ENCODE results near the gene ADORA1.

Gene ADORA1

DNA sequence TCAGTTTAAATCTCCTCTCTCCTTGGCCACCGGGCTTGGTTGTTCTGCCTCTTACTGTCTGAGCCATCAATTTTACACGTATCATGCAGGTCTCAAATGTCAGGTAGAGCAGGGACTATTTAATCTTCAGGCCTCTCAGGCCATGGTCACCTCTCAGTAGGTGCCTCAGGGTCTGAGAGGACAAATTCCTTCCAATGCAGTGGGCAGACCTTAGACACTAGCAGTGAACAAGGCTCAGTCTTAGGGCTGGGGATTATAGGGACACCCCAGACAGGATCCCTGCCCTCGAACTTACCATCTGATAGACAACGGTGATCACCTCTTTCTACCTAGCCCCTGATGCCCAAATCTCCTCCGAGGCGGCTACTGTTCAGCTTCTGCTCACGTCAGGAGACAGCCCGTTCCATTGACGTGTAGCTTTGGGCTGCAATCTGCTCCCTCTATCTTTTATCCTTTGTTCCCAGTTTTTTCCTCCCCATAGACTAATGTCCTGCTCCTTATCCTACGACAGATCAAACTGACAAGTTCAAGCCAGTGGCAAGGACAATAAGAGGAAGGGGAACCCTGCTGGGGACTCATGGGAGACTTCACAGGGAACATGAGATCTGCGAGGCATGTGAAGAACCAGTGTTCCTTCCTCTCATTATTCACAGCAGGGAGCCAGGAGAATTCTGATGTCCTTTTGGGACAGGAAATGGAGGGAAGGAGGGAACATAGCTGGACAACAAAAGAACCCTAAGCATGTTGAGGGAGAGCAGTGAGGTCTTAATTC, 40.3 kb upstream of the ADORA1 start:
- Histone ChIP-seq H3K9me3 (ENCODE audit: control insufficient read depth, low read length) (no peaks in the 10 kb centered on the region), H3K36me3 (ENCODE audit: control insufficient read depth, insufficient read depth, low read length) (no peaks in the 10 kb centered on the region), H3K9ac (ENCODE audit: low read length) (no peak overlapping the region), H3K27me3 (ENCODE audit: control insufficient read depth, insufficient read depth, low read length) (peaks cover 14% of the 10 kb centered on the region), H3K4me1 (ENCODE audit: control insufficient read depth, insufficient read depth, low read length) (no peaks in the 10 kb centered on the region), H3K4me3 (ENCODE audit: low read length) (no peak overlapping the region)

DNA sequence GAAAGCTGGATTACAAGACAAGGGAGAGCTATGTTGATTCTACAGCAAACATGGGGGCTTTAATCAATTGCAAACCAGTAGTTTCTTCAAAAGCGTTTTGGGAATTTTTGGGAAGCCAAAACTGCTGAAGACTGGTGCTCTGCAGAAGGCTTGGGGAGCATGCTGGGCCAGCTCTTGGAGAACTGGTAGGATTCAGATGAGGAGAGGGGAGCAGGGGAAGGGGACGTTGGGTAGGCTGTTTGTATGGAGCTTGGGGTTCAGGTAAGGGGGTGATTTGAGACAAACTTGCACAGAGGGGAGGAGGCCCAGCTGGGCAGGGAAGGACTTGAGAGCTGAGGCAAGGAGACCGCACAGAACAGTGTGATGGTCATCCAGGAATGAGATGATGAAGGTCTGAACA, 39.1 kb upstream of the ADORA1 start:
- peaks cover 6% of the 10 kb centered on the region for H3K27me3 ChIP-seq (ENCODE audit: control insufficient read depth, insufficient read depth, low read length)
- H3K4me3 ChIP-seq (ENCODE audit: low read length): no peak overlapping the region
- H3K9me3 ChIP-seq (ENCODE audit: control insufficient read depth, low read length): no peaks in the 10 kb centered on the region
- no peaks in the 10 kb centered on the region for H3K36me3 ChIP-seq (ENCODE audit: control insufficient read depth, insufficient read depth, low read length)
- no peak overlapping the region for H3K9ac ChIP-seq (ENCODE audit: low read length)
- no peaks in the 10 kb centered on the region for H3K4me1 ChIP-seq (ENCODE audit: control insufficient read depth, insufficient read depth, low read length)

DNA sequence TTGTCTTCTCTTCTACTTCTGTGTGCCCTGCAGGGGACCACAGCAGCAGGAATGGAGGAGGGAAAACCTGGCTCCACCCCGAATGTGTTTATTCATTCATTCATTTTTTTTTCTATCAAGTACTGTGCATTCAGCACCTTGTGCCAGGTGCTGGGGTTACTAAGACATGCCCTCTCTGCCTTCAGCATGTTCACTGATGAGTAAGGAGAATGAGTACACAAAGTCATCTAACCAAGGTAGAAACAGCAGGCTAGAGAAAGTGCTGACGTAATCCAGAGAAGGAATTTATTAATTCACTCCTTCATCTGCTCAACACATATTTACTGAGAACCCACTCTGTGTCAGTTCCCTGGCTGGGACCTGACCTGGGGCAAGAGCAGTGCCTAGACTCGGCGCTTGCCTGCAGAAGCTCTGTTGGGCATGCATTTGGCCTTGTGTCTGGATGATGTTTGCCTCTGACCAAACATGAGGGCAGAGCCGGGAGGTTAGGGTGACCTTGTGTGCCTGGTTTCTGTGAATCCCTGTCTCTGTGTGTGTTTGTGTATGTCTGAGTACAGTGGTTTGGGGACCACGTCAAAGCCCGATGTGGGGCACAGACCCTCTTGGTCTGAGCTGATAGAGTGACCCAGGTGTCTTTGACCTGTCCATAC, 38.4 kb upstream of the ADORA1 start:
- peaks cover 6% of the 10 kb centered on the region for H3K27me3 ChIP-seq (ENCODE audit: control insufficient read depth, insufficient read depth, low read length)
- H3K36me3 ChIP-seq (ENCODE audit: control insufficient read depth, insufficient read depth, low read length): no peaks in the 10 kb centered on the region
- no peak overlapping the region for H3K9ac ChIP-seq (ENCODE audit: low read length)
- no peak overlapping the region for H3K4me3 ChIP-seq (ENCODE audit: low read length)
- no peaks in the 10 kb centered on the region for H3K4me1 ChIP-seq (ENCODE audit: control insufficient read depth, insufficient read depth, low read length)
- H3K9me3 ChIP-seq (ENCODE audit: control insufficient read depth, low read length): no peaks in the 10 kb centered on the region

DNA sequence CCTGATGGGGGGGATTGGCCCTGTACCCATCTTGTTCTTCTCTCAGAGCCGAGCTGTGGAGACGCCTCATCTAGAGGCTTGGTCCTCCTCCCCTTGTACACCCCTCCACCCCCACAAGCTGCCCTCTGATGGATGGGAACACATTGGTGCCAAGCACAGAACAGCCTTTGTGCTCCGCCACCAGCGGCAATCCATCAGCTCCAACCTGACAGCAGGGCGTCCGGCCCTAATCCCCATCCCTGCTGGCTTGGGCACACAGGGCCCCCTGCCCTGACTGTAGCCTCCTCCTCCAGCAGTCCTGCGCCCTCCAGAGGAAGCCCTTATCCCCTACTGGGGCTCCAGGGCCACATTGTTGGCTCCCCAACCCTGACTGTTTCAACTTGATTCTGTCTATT, 37.9 kb upstream of the ADORA1 start:
- peaks cover 6% of the 10 kb centered on the region for H3K27me3 ChIP-seq (ENCODE audit: control insufficient read depth, insufficient read depth, low read length)
- H3K36me3 ChIP-seq (ENCODE audit: control insufficient read depth, insufficient read depth, low read length): no peaks in the 10 kb centered on the region
- H3K9me3 ChIP-seq (ENCODE audit: control insufficient read depth, low read length): no peaks in the 10 kb centered on the region

DNA sequence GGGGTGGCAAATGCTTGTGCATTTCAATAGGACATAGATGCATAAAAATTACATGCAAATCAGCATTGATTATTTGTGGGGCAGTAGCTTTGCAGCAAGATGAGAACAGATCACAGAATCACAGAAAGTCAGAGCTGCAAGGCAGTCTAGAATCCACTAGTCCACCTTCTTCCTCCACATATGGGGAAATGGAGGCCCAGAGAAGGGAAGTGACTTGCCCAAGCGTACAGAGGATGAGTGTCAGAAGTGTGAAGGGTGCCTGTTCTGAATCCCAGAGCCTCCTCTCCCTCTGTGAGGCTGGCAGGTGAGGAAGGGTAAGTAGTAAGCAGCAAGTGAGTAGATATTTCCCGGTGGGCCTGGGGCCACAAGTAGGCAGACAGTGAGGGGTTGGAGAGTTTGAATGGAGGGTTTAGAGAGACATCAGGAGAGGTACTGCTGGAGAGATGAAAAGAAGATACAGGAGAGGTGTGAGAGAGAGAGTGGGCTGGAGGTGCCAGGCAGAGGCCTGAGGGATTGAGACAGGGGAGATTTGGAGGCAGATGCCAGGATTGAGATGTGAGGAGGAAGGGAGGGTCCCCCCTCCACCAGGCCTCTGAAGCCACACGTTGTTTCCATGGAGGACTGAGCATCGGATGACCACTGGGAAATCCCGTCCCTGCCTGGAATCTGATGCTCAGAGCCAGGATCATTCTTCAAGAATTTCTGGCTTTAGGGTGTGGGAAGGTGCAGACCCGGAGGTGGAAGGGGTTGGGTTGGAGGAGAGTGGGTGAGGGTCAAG, 36.9 kb upstream of the ADORA1 start:
- H3K27me3 ChIP-seq (ENCODE audit: control insufficient read depth, insufficient read depth, low read length): peaks cover 6% of the 10 kb centered on the region
- H3K9ac ChIP-seq (ENCODE audit: low read length): no peak overlapping the region
- H3K4me3 ChIP-seq (ENCODE audit: low read length): no peak overlapping the region
- H3K4me1 ChIP-seq (ENCODE audit: control insufficient read depth, insufficient read depth, low read length): no peaks in the 10 kb centered on the region
- no peaks in the 10 kb centered on the region for H3K9me3 ChIP-seq (ENCODE audit: control insufficient read depth, low read length)
- no peaks in the 10 kb centered on the region for H3K36me3 ChIP-seq (ENCODE audit: control insufficient read depth, insufficient read depth, low read length)

More for the DNA sequence above, 37.9 kb upstream of the ADORA1 start:
- Histone ChIP-seq H3K4me3 (ENCODE audit: low read length) (no peak overlapping the region), H3K9ac (ENCODE audit: low read length) (no peak overlapping the region), H3K4me1 (ENCODE audit: control insufficient read depth, insufficient read depth, low read length) (no peaks in the 10 kb centered on the region)

DNA sequence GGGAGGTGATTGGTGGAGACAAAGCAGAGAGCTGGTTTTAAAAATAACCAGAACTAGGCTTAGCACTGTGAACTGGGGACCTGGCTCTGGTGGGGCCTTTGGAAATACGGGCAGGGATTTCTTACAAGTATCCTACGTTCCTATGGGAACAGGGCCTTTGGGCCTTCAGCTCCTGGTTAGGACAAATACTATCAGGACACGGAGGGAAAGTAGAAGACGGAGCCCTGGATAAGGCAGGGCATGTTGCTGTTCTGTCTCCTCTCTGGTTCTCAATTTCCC, 36.4 kb upstream of the ADORA1 start:
- Histone ChIP-seq H3K9ac (ENCODE audit: low read length) (no peak overlapping the region), H3K36me3 (ENCODE audit: control insufficient read depth, insufficient read depth, low read length) (no peaks in the 10 kb centered on the region), H3K4me3 (ENCODE audit: low read length) (no peak overlapping the region), H3K4me1 (ENCODE audit: control insufficient read depth, insufficient read depth, low read length) (no peaks in the 10 kb centered on the region), H3K9me3 (ENCODE audit: control insufficient read depth, low read length) (no peaks in the 10 kb centered on the region), H3K27me3 (ENCODE audit: control insufficient read depth, insufficient read depth, low read length) (peaks cover 6% of the 10 kb centered on the region)

DNA sequence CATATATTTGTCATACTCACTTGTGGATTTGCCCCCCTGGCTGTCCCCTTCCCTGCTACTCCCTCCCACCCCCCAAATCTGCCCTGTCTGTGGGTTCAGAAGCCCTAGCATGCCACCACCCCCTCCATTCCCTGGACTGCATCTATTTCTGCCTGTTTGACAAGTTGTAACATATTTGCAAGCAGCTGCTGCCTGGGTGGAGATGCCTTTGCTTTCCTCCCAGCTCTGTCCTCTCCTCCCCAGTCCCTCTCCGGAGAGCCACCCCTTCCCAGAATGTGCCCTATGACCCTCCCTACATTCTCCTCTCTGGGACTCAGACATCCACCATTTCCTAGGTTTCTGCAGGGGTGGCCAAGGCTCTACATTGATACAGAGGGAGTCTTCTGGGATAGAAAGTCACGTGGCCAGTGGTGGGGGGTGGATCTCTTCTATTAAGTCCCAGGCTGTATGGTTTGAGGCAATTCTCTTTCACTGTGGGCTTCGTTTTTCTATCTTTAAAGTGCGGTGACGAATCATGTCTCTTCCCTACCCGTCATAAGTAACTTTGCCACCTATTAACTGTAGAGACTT, 35.7 kb upstream of the ADORA1 start:
- no peak overlapping the region for H3K9ac ChIP-seq (ENCODE audit: low read length)
- peaks cover 6% of the 10 kb centered on the region for H3K27me3 ChIP-seq (ENCODE audit: control insufficient read depth, insufficient read depth, low read length)
- no peaks in the 10 kb centered on the region for H3K36me3 ChIP-seq (ENCODE audit: control insufficient read depth, insufficient read depth, low read length)
- H3K4me1 ChIP-seq (ENCODE audit: control insufficient read depth, insufficient read depth, low read length): no peaks in the 10 kb centered on the region
- no peaks in the 10 kb centered on the region for H3K9me3 ChIP-seq (ENCODE audit: control insufficient read depth, low read length)
- H3K4me3 ChIP-seq (ENCODE audit: low read length): no peak overlapping the region

DNA sequence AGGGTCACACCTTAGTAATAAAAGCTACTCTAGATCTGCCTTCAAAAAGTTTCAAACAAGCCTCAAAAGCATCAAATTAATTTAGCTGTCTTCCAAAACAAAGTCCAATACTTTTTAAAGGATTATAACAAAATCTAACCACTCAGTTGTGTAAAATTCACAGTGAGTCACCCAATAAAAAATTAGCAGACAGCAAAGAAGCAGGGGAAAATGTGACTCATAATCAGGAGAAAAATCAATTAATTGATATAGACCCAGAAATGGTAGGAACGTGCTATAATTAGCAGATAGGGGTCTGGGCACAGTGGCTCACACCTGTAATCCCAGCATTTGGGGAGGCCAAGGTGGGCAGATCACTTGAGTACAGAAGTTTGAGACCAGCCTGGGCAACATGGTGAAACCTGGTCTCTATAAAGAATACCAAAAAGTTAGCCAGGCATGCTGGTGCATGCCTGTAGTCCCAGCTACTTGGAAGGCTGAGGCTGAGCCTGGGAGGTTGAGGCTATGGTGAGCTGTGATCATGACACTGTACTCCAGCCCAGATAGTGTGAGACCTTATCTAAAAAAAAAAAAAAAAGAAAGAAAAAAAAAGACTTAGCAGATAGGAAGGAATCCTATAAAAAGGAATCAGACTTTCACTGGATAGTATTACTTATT, 33.6 kb upstream of the ADORA1 start:
- Histone ChIP-seq H3K36me3 (ENCODE audit: control insufficient read depth, insufficient read depth, low read length) (no peaks in the 10 kb centered on the region), H3K4me3 (ENCODE audit: low read length) (no peak overlapping the region), H3K9me3 (ENCODE audit: control insufficient read depth, low read length) (no peaks in the 10 kb centered on the region), H3K4me1 (ENCODE audit: control insufficient read depth, insufficient read depth, low read length) (no peaks in the 10 kb centered on the region), H3K9ac (ENCODE audit: low read length) (no peak overlapping the region), H3K27me3 (ENCODE audit: control insufficient read depth, insufficient read depth, low read length) (peaks cover 6% of the 10 kb centered on the region)

DNA sequence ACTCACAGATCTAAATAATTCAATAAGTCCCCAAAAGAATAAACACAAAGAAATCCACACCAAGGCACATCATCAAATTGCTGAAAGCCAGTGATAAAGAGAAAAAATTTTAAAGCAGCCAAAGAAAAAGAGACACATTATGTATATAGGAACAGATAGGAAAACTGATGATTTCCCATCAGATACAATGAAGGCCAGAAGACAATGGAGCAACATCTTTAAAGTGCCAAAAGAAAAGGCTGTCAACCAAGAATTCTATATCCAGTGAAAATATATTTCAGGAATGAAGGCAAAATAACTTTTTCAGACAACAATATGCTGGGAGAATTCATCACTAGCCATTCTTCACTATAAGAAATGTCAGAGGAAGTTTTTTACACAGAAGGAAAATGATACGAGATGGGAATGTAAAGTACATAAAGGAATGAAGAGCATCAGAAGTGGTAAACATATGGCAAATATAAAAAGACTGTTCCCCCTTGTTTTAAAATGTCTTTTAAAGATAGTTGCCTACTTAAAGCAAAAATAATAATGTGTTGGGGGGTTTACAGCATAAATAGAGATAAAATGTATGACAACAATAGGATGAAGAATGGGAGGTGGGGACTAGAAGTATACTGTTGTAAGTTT, 32.4 kb upstream of the ADORA1 start:
- no peak overlapping the region for H3K4me3 ChIP-seq (ENCODE audit: low read length)
- H3K36me3 ChIP-seq (ENCODE audit: control insufficient read depth, insufficient read depth, low read length): no peaks in the 10 kb centered on the region
- no peaks in the 10 kb centered on the region for H3K9me3 ChIP-seq (ENCODE audit: control insufficient read depth, low read length)
- H3K4me1 ChIP-seq (ENCODE audit: control insufficient read depth, insufficient read depth, low read length): no peaks in the 10 kb centered on the region
- H3K9ac ChIP-seq (ENCODE audit: low read length): no peak overlapping the region
- H3K27me3 ChIP-seq (ENCODE audit: control insufficient read depth, insufficient read depth, low read length): peaks cover 6% of the 10 kb centered on the region

DNA sequence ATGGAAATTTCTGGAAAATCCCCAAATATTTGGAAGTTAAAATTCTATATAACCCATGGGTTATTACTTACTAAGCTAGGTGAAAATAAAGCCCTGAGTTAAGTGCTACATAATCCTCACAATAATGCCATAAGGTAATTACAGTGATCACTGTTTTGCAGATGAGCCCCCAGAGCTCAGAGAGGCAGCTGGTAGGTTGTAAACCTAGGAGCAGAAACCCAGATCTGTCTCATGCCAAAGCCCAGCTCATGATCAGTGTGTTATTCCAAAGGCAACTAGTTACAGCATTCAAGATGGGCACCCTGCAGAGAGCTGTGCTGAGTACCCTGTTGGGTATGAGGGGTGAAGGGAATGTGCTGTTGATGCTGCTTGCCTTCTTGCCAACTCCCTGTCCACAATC, 31.0 kb upstream of the ADORA1 start:
- no peaks in the 10 kb centered on the region for H3K36me3 ChIP-seq (ENCODE audit: control insufficient read depth, insufficient read depth, low read length)
- H3K9me3 ChIP-seq (ENCODE audit: control insufficient read depth, low read length): no peaks in the 10 kb centered on the region
- no peak overlapping the region for H3K4me3 ChIP-seq (ENCODE audit: low read length)
- peaks cover 5% of the 10 kb centered on the region for H3K27me3 ChIP-seq (ENCODE audit: control insufficient read depth, insufficient read depth, low read length)
- no peaks in the 10 kb centered on the region for H3K4me1 ChIP-seq (ENCODE audit: control insufficient read depth, insufficient read depth, low read length)
- no peak overlapping the region for H3K9ac ChIP-seq (ENCODE audit: low read length)

DNA sequence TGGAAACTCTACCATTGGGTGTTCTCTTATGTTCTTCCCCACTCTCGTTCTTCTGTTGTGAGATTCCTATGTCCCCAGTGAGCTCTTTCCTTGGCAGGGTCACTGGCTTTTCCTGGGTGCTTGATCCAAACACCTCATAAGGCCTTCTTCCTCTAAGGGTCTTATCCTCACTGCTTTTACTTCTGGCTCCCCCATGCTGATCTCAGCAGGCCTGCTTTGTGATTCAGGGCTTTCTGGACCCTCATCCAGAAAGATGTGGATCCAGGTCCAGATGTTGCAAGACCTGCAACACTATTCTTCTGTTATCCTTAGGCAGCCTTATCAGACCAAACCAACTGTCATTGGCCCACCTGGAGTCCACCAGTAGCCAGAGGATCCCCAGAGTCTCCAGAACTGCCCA, 30.5 kb upstream of the ADORA1 start:
- no peaks in the 10 kb centered on the region for H3K4me1 ChIP-seq (ENCODE audit: control insufficient read depth, insufficient read depth, low read length)
- no peak overlapping the region for H3K9ac ChIP-seq (ENCODE audit: low read length)
- H3K36me3 ChIP-seq (ENCODE audit: control insufficient read depth, insufficient read depth, low read length): no peaks in the 10 kb centered on the region
- no peaks in the 10 kb centered on the region for H3K9me3 ChIP-seq (ENCODE audit: control insufficient read depth, low read length)
- H3K4me3 ChIP-seq (ENCODE audit: low read length): no peak overlapping the region
- H3K27me3 ChIP-seq (ENCODE audit: control insufficient read depth, insufficient read depth, low read length): peaks cover 5% of the 10 kb centered on the region
